ENCODE results near the gene FOXRED1. TPM values are rescaled to one million over a fixed set of nuclear protein-coding genes. Genes with fewer than 3 reads are reported as not detected.

FOXRED1 gene
- total and polyA plus RNA-seq, 2 of the 13 experiments (the other 11 are each of a cell fraction or from before 2014, with no cell fraction given): 29.6 to 42.9 TPM

GRCh38 chr11:126303623-126304456 lies 34.9 kb downstream of the FOXRED1 start, which contains the start of gene DCPS (continued):
- TF ChIP-seq HMGXB3 (CRISPR knock-in tag; IDR thresholded peaks at IDR 0.05; ENCODE audit: borderline replicate concordance): no peak; the same call in 1 of the 2 replicates
- TF ChIP-seq CHCHD3 (CRISPR knock-in tag; IDR thresholded peaks at IDR 0.05): no peak
- TF ChIP-seq MATR3 (CRISPR knock-in tag; IDR thresholded peaks at IDR 0.05): no peak
- no peak for TF ChIP-seq NFIC (IDR thresholded peaks at IDR 0.05; ENCODE audit: low read length)
- TF ChIP-seq MED13 (CRISPR knock-in tag; IDR thresholded peaks at IDR 0.05): peak; percentile 28; the same call in 1 of the 2 replicates
- no peak for TF ChIP-seq ZNF224 (CRISPR knock-in tag; IDR thresholded peaks at IDR 0.05)
- TF ChIP-seq E2F1 (CRISPR knock-in tag; IDR thresholded peaks at IDR 0.05): peak; percentile 45; the same call in 1 of the 2 replicates
- TF ChIP-seq JARID2 (CRISPR knock-in tag; IDR thresholded peaks at IDR 0.05; ENCODE audit: insufficient replicate concordance): peak; percentile 87
- no peak for TF ChIP-seq RFXANK (CRISPR knock-in tag; IDR thresholded peaks at IDR 0.05)
- TF ChIP-seq ZC3H4 (CRISPR knock-in tag; IDR thresholded peaks at IDR 0.05; ENCODE audit: borderline replicate concordance): 0 out of 2 replicates have a peak, but pooled peaks have one; percentile 62
- no peak for TF ChIP-seq NPAS2 (CRISPR knock-in tag; IDR thresholded peaks at IDR 0.05; ENCODE audit: borderline replicate concordance)
- TF ChIP-seq AHDC1 (CRISPR knock-in tag; IDR thresholded peaks at IDR 0.05; ENCODE audit: borderline replicate concordance): no peak
- no peak for TF ChIP-seq PAX8 (CRISPR knock-in tag; IDR thresholded peaks at IDR 0.05; ENCODE audit: borderline replicate concordance)
- 0 out of 2 replicates have a peak, but pooled peaks have one; percentile 56 for TF ChIP-seq ATAD3A (CRISPR knock-in tag; IDR thresholded peaks at IDR 0.05)
- peak; percentile 90 for TF ChIP-seq CBX1 (IDR thresholded peaks at IDR 0.05; ENCODE audit: low read depth)
- TF ChIP-seq GMEB2 (CRISPR knock-in tag; IDR thresholded peaks at IDR 0.05; ENCODE audit: low read depth): no peak

Measured in HepG2 (cell line).